ENCODE results near the gene DNAH3. TPM values are rescaled to one million over a fixed set of nuclear protein-coding genes. Genes with fewer than 3 reads are reported as not detected.
A peak's percentile ranks its signal among the peaks of the same experiment; 100 is the strongest.
"Not testable (repeated sequence)": the region's sequence is repeated elsewhere in the genome, so short reads cannot be mapped to it uniquely, and the experiment has no call there.

The DNAH3 gene
- total RNA-seq, 1 experiment from 2014 or later, result 4.4 TPM

DNA sequence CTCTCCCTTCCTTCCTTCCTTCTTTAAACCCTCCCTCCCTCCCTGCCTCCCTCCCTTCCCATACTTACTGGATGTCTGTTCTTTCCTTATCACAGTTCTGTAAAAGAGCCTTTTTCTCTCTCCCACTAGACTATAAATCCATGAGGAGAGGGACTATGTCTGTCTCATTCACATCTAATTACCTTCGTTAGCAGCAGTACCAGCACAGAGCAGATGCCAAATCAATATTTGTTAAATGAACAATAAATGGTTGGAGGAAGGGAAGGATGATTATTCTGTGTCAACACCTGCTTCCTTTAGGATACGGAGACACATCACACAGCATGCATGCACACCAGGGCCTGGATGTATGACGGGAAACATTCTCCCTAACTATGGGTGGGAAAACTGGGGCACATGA, 94.2 kb downstream of the DNAH3 start:
- TF ChIP-seq, protein P1, sequence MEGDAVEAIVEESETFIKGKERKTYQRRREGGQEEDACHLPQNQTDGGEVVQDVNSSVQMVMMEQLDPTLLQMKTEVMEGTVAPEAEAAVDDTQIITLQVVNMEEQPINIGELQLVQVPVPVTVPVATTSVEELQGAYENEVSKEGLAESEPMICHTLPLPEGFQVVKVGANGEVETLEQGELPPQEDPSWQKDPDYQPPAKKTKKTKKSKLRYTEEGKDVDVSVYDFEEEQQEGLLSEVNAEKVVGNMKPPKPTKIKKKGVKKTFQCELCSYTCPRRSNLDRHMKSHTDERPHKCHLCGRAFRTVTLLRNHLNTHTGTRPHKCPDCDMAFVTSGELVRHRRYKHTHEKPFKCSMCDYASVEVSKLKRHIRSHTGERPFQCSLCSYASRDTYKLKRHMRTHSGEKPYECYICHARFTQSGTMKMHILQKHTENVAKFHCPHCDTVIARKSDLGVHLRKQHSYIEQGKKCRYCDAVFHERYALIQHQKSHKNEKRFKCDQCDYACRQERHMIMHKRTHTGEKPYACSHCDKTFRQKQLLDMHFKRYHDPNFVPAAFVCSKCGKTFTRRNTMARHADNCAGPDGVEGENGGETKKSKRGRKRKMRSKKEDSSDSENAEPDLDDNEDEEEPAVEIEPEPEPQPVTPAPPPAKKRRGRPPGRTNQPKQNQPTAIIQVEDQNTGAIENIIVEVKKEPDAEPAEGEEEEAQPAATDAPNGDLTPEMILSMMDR (IDR thresholded peaks at IDR 0.05; ENCODE audit: insufficient read depth in 1 of 2, low read depth in 1 of 2, low read length in 1 of 2, severe bottlenecking in 1 of 2, unreplicated experiment in 1 of 2), result no peak
- H3K36me3 Mint-ChIP-seq (ENCODE audit: insufficient read depth, unreplicated experiment), result no peaks in the 10 kb centered on the region
- no peaks in the 10 kb centered on the region for H3K4me1 Mint-ChIP-seq (ENCODE audit: low read depth, unreplicated experiment)
- no peak overlapping the region for H3K4me3 ChIP-seq (ENCODE audit: low read depth, low read length)
- ChIA-PET POLR2A (no interaction called here), CTCF (no interaction called here)
- no peaks in the 10 kb centered on the region for H3K4me1 ChIP-seq
- no peaks in the 10 kb centered on the region for H3K27me3 ChIP-seq (replicated peaks; ENCODE audit: control insufficient read depth, insufficient read depth, low read length)
- no peak for DNase-seq
- no peak overlapping the region for H3K27ac Mint-ChIP-seq (ENCODE audit: unreplicated experiment)
- intact Hi-C loops (cut with micrococcal nuclease; ENCODE audit: unreplicated experiment), result no loop called here
- no peaks in the 10 kb centered on the region for H3K36me3 ChIP-seq (ENCODE audit: control insufficient read depth, insufficient read depth, low read length)
- no peak overlapping the region for H3K4me3 Mint-ChIP-seq (ENCODE audit: unreplicated experiment)
- BruUV-seq (replicated peaks), result no TSS peak
- H3K9me3 Mint-ChIP-seq (ENCODE audit: unreplicated experiment), result no peaks in the 10 kb centered on the region
- H3K9me3 ChIP-seq, result no peaks in the 10 kb centered on the region
- no peaks in the 10 kb centered on the region for H3K27me3 Mint-ChIP-seq (ENCODE audit: insufficient read depth, unreplicated experiment)

DNA sequence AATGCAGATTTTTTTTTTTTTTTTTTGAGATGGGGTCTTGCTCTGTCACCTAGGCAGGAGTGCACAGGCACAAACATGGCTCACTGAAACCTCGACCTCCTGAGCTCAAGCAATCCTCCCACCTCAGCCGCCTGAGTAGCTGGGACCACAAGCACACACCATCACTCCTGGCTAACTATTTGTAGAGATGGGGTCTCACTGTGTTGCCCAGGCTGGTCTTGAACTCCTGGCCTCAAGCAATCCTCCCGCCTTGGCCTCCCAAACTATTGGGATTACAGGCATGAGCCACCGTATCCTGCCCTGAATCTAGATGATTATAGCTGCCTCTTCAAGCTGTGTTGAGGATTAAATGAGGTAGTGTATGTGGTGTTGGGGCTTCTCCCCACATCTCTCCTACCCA, 94.9 kb downstream of the DNAH3 start:
- H3K27me3 ChIP-seq (replicated peaks; ENCODE audit: control insufficient read depth, insufficient read depth, low read length); CTCF ChIA-PET; H3K4me1 ChIP-seq; POLR2A ChIA-PET; H3K27me3 Mint-ChIP-seq (ENCODE audit: insufficient read depth, unreplicated experiment); H3K4me3 ChIP-seq (ENCODE audit: low read depth, low read length); BruUV-seq (replicated peaks); H3K36me3 ChIP-seq (ENCODE audit: control insufficient read depth, insufficient read depth, low read length); H3K36me3 Mint-ChIP-seq (ENCODE audit: insufficient read depth, unreplicated experiment); H3K27ac Mint-ChIP-seq (ENCODE audit: unreplicated experiment); intact Hi-C loops (cut with micrococcal nuclease; ENCODE audit: unreplicated experiment); H3K4me3 Mint-ChIP-seq (ENCODE audit: unreplicated experiment); H3K9me3 ChIP-seq; H3K9me3 Mint-ChIP-seq (ENCODE audit: unreplicated experiment); H3K4me1 Mint-ChIP-seq (ENCODE audit: low read depth, unreplicated experiment); DNase-seq: not testable (repeated sequence)

DNA sequence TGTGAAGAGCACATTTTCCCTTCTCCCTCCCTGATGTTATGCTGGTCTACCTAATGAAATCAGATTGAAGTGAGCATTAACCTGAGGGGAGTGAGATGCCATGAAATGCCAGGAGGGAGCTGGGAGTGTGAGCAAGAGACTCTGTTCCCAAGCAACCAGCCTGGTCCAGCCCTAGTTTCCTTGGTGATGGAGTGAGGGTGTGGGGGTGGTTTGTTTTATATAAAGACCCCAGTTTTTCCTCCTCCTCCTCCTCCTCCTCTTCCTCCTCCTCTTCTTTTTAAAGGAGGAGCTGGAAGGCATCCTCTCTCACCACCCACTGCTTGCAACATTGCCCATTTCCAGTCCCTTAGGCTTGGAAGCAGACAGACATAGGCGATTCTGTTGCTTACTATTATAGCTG, 97.1 kb downstream of the DNAH3 start:
- intact Hi-C loops (cut with micrococcal nuclease; ENCODE audit: unreplicated experiment), result no loop called here
- no peak overlapping the region for H3K4me3 ChIP-seq (ENCODE audit: low read depth, low read length)
- CTCF ChIA-PET, result no interaction called here
- TF ChIP-seq, protein P1 (IDR thresholded peaks at IDR 0.05; ENCODE audit: insufficient read depth in 1 of 2, low read depth in 1 of 2, low read length in 1 of 2, severe bottlenecking in 1 of 2, unreplicated experiment in 1 of 2), result no peak
- no peak for DNase-seq
- no peaks in the 10 kb centered on the region for H3K9me3 ChIP-seq
- no peak overlapping the region for H3K4me3 Mint-ChIP-seq (ENCODE audit: unreplicated experiment)
- H3K4me1 Mint-ChIP-seq (ENCODE audit: low read depth, unreplicated experiment), result no peaks in the 10 kb centered on the region
- POLR2A ChIA-PET, result no interaction called here
- H3K27ac Mint-ChIP-seq (ENCODE audit: unreplicated experiment), result no peak overlapping the region
- BruUV-seq (replicated peaks), result no TSS peak
- no peaks in the 10 kb centered on the region for H3K4me1 ChIP-seq
- H3K27me3 Mint-ChIP-seq (ENCODE audit: insufficient read depth, unreplicated experiment), result peaks cover 3% of the 10 kb centered on the region
- H3K36me3 ChIP-seq (ENCODE audit: control insufficient read depth, insufficient read depth, low read length), result no peaks in the 10 kb centered on the region
- no peaks in the 10 kb centered on the region for H3K27me3 ChIP-seq (replicated peaks; ENCODE audit: control insufficient read depth, insufficient read depth, low read length)
- no peaks in the 10 kb centered on the region for H3K36me3 Mint-ChIP-seq (ENCODE audit: insufficient read depth, unreplicated experiment)
- H3K9me3 Mint-ChIP-seq (ENCODE audit: unreplicated experiment), result no peaks in the 10 kb centered on the region

DNA sequence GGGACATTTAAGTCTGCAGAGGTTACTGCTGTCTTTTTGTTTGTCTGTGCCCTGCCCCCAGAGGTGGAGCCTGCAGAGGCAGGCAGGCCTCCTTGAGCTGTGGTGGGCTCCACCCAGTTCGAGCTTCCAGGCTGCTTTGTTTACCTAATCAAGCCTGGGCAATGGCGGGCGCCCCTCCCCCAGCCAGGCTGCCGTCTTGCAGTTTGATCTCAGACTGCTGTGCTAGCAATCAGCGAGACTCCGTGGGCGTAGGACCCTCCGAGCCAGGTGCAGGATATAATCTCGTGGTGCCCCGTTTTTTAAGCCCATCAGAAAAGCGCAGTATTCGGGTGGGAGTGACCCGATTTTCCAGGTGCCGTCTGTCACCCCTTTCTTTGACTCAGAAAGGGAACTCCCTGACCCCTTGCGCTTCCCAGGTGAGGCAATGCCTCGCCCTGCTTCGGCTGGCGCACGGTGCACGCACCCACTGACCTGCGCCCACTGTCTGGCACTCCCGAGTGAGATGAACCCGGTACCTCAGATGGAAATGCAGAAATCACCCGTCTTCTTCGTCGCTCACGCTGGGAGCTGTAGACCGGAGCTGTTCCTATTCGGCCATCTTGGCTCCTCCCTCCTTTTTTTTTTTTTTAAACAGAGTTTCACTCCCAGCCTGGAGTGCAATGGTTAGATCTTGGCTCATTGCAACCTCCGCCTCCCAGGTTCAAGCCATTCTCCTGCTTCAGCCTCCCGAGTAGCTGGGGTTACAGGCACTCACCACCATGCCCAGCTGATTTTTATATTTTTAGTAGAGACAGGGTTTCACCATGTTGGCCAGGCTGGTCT, 102.3 kb downstream of the DNAH3 start:
- H3K36me3 Mint-ChIP-seq (ENCODE audit: insufficient read depth, unreplicated experiment); H3K9me3 ChIP-seq; H3K4me1 Mint-ChIP-seq (ENCODE audit: low read depth, unreplicated experiment); BruUV-seq (replicated peaks); H3K4me1 ChIP-seq; H3K36me3 ChIP-seq (ENCODE audit: control insufficient read depth, insufficient read depth, low read length); H3K27me3 ChIP-seq (replicated peaks; ENCODE audit: control insufficient read depth, insufficient read depth, low read length); H3K27me3 Mint-ChIP-seq (ENCODE audit: insufficient read depth, unreplicated experiment); intact Hi-C loops (cut with micrococcal nuclease; ENCODE audit: unreplicated experiment); H3K9me3 Mint-ChIP-seq (ENCODE audit: unreplicated experiment): not testable (repeated sequence)
- peak overlapping the region; percentile 74 for H3K27ac Mint-ChIP-seq (ENCODE audit: unreplicated experiment)
- CTCF ChIA-PET, result interaction anchor here (0.7 kb wide), 1 partner anchor 668 kb away, joined by 3 read pairs; no protein-coding TSS in a partner anchor
- peak overlapping the region; percentile 78 for H3K4me3 Mint-ChIP-seq (ENCODE audit: unreplicated experiment)
- DNase-seq, result peak; percentile 62 to 65
- peak overlapping the region; percentile 31 for H3K4me3 ChIP-seq (ENCODE audit: low read depth, low read length)
- POLR2A ChIA-PET, result interaction anchor here (0.6 to 0.7 kb wide), 2 partner anchors 151 to 197 kb away, joined by 3 to 5 read pairs; no protein-coding TSS in a partner anchor

All from Caco-2 (cell line).